ENCODE data around the gene WIZ. TPM values are rescaled to one million over a fixed set of nuclear protein-coding genes. Genes with fewer than 3 reads are reported as not detected.

WIZ gene
- total and polyA plus RNA-seq, 2 of the 8 experiments (the other 6 are each of a cell fraction or from before 2014, with no cell fraction given): 12.5 to 33.2 TPM

DNA sequence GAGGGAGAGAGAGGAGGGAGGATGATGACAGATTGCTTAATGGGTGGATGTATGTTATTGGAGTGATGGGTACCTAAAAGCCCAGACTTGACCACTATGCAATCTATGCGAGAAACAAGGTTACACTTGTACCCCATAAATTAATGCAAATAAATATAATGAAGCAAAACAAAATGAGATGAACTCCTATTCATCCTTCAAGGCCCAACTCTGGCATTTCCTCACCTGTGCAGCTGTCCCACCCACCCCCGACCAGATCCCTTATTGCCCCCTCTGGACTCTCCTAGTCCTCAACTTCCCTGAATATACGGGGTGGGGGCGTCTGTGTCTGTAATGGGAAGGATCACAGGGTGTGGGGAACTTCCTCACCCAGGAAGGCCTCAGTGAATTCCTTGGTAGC, 25.4 kb upstream of the WIZ start:
- peaks cover 0 to 5% (median 2%) of the 10 kb centered on the region in 4 experiments; a peak in 3 of 7 replicates for H3K27me3 ChIP-seq (replicated peaks in 1 of 4; ENCODE audit: control insufficient read depth in 3 of 4, extremely low read depth in 1 of 4, insufficient read depth in 3 of 4, low read length in 3 of 4)
- H3K79me2 ChIP-seq (ENCODE audit: control insufficient read depth in 1 of 2, insufficient read depth in 2 of 2, low read length in 2 of 2): no peaks in the 10 kb centered on the region
- ChIA-PET POLR2A (ENCODE audit: partially characterized antibody) (no interaction called here), CTCF (ENCODE audit: partially characterized antibody) (no interaction called here)
- H2BK120ac ChIP-seq (replicated peaks; ENCODE audit: low read depth, low read length): no peak overlapping the region
- no peak overlapping the region for H2AK5ac ChIP-seq (ENCODE audit: low read depth, low read length)
- no peaks in the 10 kb centered on the region for H3K36me3 ChIP-seq (ENCODE audit: control insufficient read depth in 2 of 4, insufficient read depth in 4 of 4, low read length in 3 of 4)
- H3K4ac ChIP-seq (replicated peaks; ENCODE audit: insufficient read length, low read depth, low read length): no peak overlapping the region
- H4K20me1 ChIP-seq (replicated peaks in 1 of 2; ENCODE audit: control insufficient read depth in 1 of 2, insufficient read depth in 2 of 2, low read length in 2 of 2): no peaks in the 10 kb centered on the region
- no peak overlapping the region for H2BK20ac ChIP-seq (ENCODE audit: low read length)
- no peak overlapping the region for H3K14ac ChIP-seq (ENCODE audit: insufficient read length)
- no peak overlapping the region for H4K8ac ChIP-seq (ENCODE audit: extremely low read depth, insufficient read depth, low read length)
- H3K4me2 ChIP-seq (ENCODE audit: insufficient read depth in 1 of 2, low read depth in 2 of 2, low read length in 2 of 2): no peak overlapping the region
- no peak overlapping the region for H3K56ac ChIP-seq (replicated peaks; ENCODE audit: insufficient read length, low read depth, low read length)
- no peak for DNase-seq (ENCODE audit: low read depth in 1 of 2, low spot score in 2 of 2)
- 83% methylated on average over 4 of the region's 4 CpGs; no CpG with 5 or more reads in 1 of the 2 experiments for WGBS, 2 experiments (ENCODE audit: extremely low coverage in 1 of 2, insufficient coverage in 1 of 2, insufficient read length in 1 of 2, insufficient replicate concordance in 2 of 2, low coverage in 1 of 2, low lambda C conversion rate in 2 of 2, missing lambda C conversion rate in 1 of 2)
- H2BK12ac ChIP-seq (ENCODE audit: low read depth, low read length): no peak overlapping the region
- H3K23me2 ChIP-seq (ENCODE audit: low read depth, low read length): no peaks in the 10 kb centered on the region
- H4K91ac ChIP-seq (replicated peaks; ENCODE audit: insufficient read length, low read length): no peak overlapping the region
- no peak overlapping the region for H3K18ac ChIP-seq (ENCODE audit: extremely low read depth, low read length)
- H3K79me1 ChIP-seq (ENCODE audit: low read depth, low read length): no peaks in the 10 kb centered on the region
- FAIRE-seq: no peak
- no peak overlapping the region for H3K4me3 ChIP-seq (ENCODE audit: extremely low read depth in 1 of 4, insufficient read depth in 2 of 4, low read depth in 3 of 4, low read length in 4 of 4)
- H3K27ac ChIP-seq (ENCODE audit: low read depth, low read length): no peak overlapping the region
- no peak overlapping the region for H2BK5ac ChIP-seq (ENCODE audit: low read depth, low read length)
- peaks cover 34 to 53% of the 10 kb centered on the region in 2 experiments; a peak in 3 of 4 replicates for H3K9me3 ChIP-seq (ENCODE audit: insufficient read depth in 2 of 2, low read depth in 1 of 2, low read length in 1 of 2)
- no peaks in the 10 kb centered on the region for H3K4me1 ChIP-seq (replicated peaks in 1 of 4; ENCODE audit: control insufficient read depth in 3 of 4, insufficient read depth in 4 of 4, low read length in 3 of 4)
- H2AFZ ChIP-seq (ENCODE audit: low read length): no peak overlapping the region
- no peak overlapping the region for H3K23ac ChIP-seq (ENCODE audit: insufficient read length)
- H2BK15ac ChIP-seq (ENCODE audit: low read length): no peak overlapping the region
- no peak overlapping the region for H4K5ac ChIP-seq (ENCODE audit: insufficient read length, low read depth, low read length)
- no peak overlapping the region for H3K9ac ChIP-seq (replicated peaks in 1 of 4; ENCODE audit: extremely low read depth in 1 of 4, low read depth in 3 of 4, low read length in 3 of 4)
- no peak for TF ChIP-seq CBX5 (IDR thresholded peaks at IDR 0.05; ENCODE audit: low read depth, low read length)
- TF ChIP-seq CEBPB (IDR thresholded peaks at IDR 0.05; ENCODE audit: low read depth, low read length): no peak
- no peak for TF ChIP-seq NRF1 (IDR thresholded peaks at IDR 0.05; ENCODE audit: low read depth, low read length)
- TF ChIP-seq GTF2F1 (IDR thresholded peaks at IDR 0.05; ENCODE audit: borderline replicate concordance, low read depth, low read length): no peak

Measured in H1 (cell line).